ENCODE data around the gene CACNA1G. TPM values are rescaled to one million over a fixed set of nuclear protein-coding genes. Genes with fewer than 3 reads are reported as not detected.

Gene CACNA1G
- total and polyA plus RNA-seq, 2 experiments from 2014 or later, result 0.06 to 0.97 TPM

- Histone ChIP-seq H3K36me3 (ENCODE audit: low read depth) (no peaks in the 10 kb centered on the region), H3K9ac (no peak overlapping the region), H3K9me2 (ENCODE audit: insufficient read depth) (no peaks in the 10 kb centered on the region), H3F3A (ENCODE audit: insufficient read depth) (peaks cover 29% of the 10 kb centered on the region), H3K4me1 (ENCODE audit: insufficient read depth) (peaks cover 37% of the 10 kb centered on the region), H3K27me3 (replicated peaks; ENCODE audit: insufficient read depth) (no peaks in the 10 kb centered on the region), H3K79me2 (ENCODE audit: insufficient read depth) (peaks cover 38% of the 10 kb centered on the region), H3K27ac (no peak overlapping the region), H4K20me1 (ENCODE audit: insufficient read depth) (no peaks in the 10 kb centered on the region), H2AFZ (no peak overlapping the region), H3K4me2 (ENCODE audit: unreplicated experiment) (peak overlapping the region; percentile 7), H3K4me3 (no peak overlapping the region), H3K9me3 (ENCODE audit: low read depth) (no peaks in the 10 kb centered on the region)
- WGBS, 2 experiments (ENCODE audit: low coverage in 1 of 2, low lambda C conversion rate in 2 of 2, missing lambda C conversion rate in 2 of 2), result 68 to 74% methylated on average over 12 of the region's 12 CpGs
- TF ChIP-seq EZH2 (IDR thresholded peaks at IDR 0.05; ENCODE audit: insufficient read depth, poor library complexity, severe bottlenecking) (no peak), EZH2phosphoT487 (IDR thresholded peaks at IDR 0.05; ENCODE audit: insufficient read depth, low read depth) (no peak)
- in situ Hi-C loops (cut with MboI), result no loop called here
- DNase-seq, result peak; percentile 53
Measured at GRCh38 chr17:50640686-50641351, 80.3 kb downstream of the CACNA1G start.

DNA sequence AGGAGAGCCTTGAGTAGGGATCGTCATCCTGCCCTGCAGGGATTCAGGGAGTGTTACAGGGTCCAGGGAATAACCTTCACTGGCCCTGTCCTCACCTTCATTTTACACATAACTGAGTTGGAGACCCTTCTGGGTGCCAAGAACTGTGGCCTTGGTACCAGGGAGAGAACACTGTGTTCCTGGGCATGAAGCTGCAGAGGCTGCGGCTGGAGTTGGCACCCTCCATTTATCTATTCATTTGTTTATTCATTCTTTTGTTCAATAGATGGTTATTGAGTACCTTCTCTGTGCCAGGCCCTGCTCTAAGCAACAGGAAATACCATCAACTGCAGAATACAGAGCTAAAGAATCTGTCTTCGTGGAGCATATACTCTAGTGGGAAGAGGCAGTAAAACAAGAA, 80.8 kb downstream of the CACNA1G start:
- Histone ChIP-seq H3K79me2 (ENCODE audit: insufficient read depth) (peaks cover 37% of the 10 kb centered on the region), H3K4me3 (no peak overlapping the region), H3K9ac (no peak overlapping the region), H3K9me2 (ENCODE audit: insufficient read depth) (no peaks in the 10 kb centered on the region), H2AFZ (no peak overlapping the region), H3K9me3 (ENCODE audit: low read depth) (no peaks in the 10 kb centered on the region), H3K4me2 (ENCODE audit: unreplicated experiment) (peak overlapping the region; percentile 7), H3K36me3 (ENCODE audit: low read depth) (no peaks in the 10 kb centered on the region), H3K27me3 (replicated peaks; ENCODE audit: insufficient read depth) (no peaks in the 10 kb centered on the region), H3K4me1 (ENCODE audit: insufficient read depth) (peaks cover 37% of the 10 kb centered on the region), H3F3A (ENCODE audit: insufficient read depth) (peaks cover 28% of the 10 kb centered on the region), H4K20me1 (ENCODE audit: insufficient read depth) (no peaks in the 10 kb centered on the region), H3K27ac (no peak overlapping the region)
- WGBS, 2 experiments (ENCODE audit: low coverage in 1 of 2, low lambda C conversion rate in 2 of 2, missing lambda C conversion rate in 2 of 2), result 94 to 96% methylated on average over 3 of the region's 3 CpGs
- no peak for DNase-seq
- in situ Hi-C loops (cut with MboI), result no loop called here
- TF ChIP-seq EZH2 (IDR thresholded peaks at IDR 0.05; ENCODE audit: insufficient read depth, poor library complexity, severe bottlenecking) (no peak), EZH2phosphoT487 (IDR thresholded peaks at IDR 0.05; ENCODE audit: insufficient read depth, low read depth) (no peak)

DNA sequence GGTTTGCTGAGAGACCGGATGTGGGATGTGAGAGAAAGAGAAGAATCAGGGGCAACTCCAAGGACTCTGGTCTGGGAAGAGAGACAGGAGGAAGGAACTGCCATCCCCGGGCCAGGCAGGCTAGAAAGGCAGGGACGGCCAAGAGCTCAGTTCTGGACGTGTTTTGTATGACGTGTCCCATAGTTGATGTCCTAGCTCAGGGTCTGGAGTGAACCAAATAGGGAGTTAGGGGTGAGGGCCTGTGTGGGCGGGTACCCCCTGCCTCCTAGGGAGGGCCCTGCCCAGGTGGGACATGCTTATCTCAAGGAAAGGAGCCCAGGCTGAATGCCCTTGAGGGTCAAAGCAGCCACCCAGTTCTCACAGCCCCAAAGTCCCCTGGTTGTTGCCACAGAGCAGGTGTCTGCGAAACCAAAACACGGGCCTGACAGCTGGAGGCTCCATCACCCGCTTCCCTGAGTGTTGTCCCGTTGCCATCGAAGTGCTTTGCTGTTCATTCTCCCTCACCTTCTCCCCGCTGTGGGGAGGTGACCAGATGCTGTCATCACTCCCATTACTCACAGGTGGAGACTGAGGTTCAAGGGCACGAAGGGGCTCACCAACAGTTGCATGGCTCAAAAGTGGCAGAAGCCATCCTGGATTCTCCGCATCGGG, 81.7 kb downstream of the CACNA1G start:
- H3K27me3 ChIP-seq (replicated peaks; ENCODE audit: insufficient read depth), result no peaks in the 10 kb centered on the region
- peaks cover 20% of the 10 kb centered on the region for H3F3A ChIP-seq (ENCODE audit: insufficient read depth)
- no peak overlapping the region for H3K4me2 ChIP-seq (ENCODE audit: unreplicated experiment)
- H4K20me1 ChIP-seq (ENCODE audit: insufficient read depth), result no peaks in the 10 kb centered on the region
- no peaks in the 10 kb centered on the region for H3K9me2 ChIP-seq (ENCODE audit: insufficient read depth)
- peaks cover 37% of the 10 kb centered on the region for H3K4me1 ChIP-seq (ENCODE audit: insufficient read depth)
- no peak overlapping the region for H2AFZ ChIP-seq
- H3K9ac ChIP-seq, result no peak overlapping the region
- WGBS, 2 experiments (ENCODE audit: low coverage in 1 of 2, low lambda C conversion rate in 2 of 2, missing lambda C conversion rate in 2 of 2), result 85 to 86% methylated on average over 15 of the region's 15 CpGs
- no peak overlapping the region for H3K27ac ChIP-seq
- in situ Hi-C loops (cut with MboI), result no loop called here
- peaks cover 31% of the 10 kb centered on the region for H3K79me2 ChIP-seq (ENCODE audit: insufficient read depth)
- H3K36me3 ChIP-seq (ENCODE audit: low read depth), result no peaks in the 10 kb centered on the region
- no peak for TF ChIP-seq EZH2 (IDR thresholded peaks at IDR 0.05; ENCODE audit: insufficient read depth, poor library complexity, severe bottlenecking)
- TF ChIP-seq EZH2phosphoT487 (IDR thresholded peaks at IDR 0.05; ENCODE audit: insufficient read depth, low read depth), result no peak
- no peak overlapping the region for H3K4me3 ChIP-seq
- no peak for DNase-seq
- H3K9me3 ChIP-seq (ENCODE audit: low read depth), result no peaks in the 10 kb centered on the region

DNA sequence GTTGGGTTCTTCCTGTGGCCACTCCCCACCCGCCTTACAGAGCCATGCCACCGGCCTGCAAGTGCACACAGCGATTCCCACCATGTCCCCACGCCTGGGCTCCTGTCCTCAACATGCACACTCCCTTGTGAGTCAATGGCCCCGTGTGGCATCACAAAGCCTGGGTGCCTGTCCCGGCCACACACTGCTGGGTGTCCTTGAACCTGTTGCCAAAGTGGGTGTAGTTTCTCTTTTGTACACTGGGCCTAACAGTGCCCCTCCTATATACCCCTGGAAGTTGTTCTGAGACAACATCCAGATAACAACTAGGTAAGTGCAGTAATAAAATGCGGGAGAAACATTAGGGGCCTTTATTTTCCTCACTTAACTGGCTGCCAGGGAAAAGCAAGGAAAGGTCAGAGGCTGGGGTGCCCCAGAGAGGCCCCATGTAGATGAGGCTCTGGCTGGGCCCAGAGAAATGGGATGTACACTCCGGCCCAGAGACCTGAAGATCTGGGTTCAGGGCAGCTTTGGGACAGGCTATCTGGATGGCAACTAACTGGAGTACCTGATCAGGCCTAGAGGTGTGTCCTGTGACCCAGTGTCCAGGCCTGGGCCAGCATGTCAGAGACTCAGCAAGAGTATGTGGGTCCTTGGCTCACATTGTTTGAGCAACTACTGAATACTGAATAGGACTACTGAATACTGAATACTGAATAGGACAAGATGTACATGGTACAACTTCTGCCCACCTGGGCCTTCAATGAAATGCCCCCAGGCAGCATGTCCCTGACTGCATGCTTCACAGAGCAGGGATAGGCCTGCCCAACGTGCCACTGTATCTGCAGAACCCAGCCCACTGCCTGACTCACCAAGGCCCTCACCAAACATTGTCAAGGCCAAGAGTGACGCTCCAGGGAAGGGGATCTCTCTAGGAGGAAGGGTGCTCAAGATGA, 82.5 kb downstream of the CACNA1G start:
- in situ Hi-C loops (cut with MboI), result no loop called here
- no peak overlapping the region for H3K9ac ChIP-seq

More for the DNA sequence above, 82.5 kb downstream of the CACNA1G start:
- Histone ChIP-seq H3K27ac (no peak overlapping the region), H3K36me3 (ENCODE audit: low read depth) (no peaks in the 10 kb centered on the region), H3K27me3 (replicated peaks; ENCODE audit: insufficient read depth) (no peaks in the 10 kb centered on the region), H3K4me1 (ENCODE audit: insufficient read depth) (peaks cover 34% of the 10 kb centered on the region), H3K9me3 (ENCODE audit: low read depth) (no peaks in the 10 kb centered on the region), H4K20me1 (ENCODE audit: insufficient read depth) (no peaks in the 10 kb centered on the region), H3K9me2 (ENCODE audit: insufficient read depth) (no peaks in the 10 kb centered on the region), H3K4me3 (no peak overlapping the region), H3K4me2 (ENCODE audit: unreplicated experiment) (no peak overlapping the region), H2AFZ (no peak overlapping the region), H3F3A (ENCODE audit: insufficient read depth) (peaks cover 18% of the 10 kb centered on the region), H3K79me2 (ENCODE audit: insufficient read depth) (peaks cover 29% of the 10 kb centered on the region)
- DNase-seq, result no peak
- TF ChIP-seq EZH2phosphoT487 (IDR thresholded peaks at IDR 0.05; ENCODE audit: insufficient read depth, low read depth), result no peak
- no peak for TF ChIP-seq EZH2 (IDR thresholded peaks at IDR 0.05; ENCODE audit: insufficient read depth, poor library complexity, severe bottlenecking)
- 86 to 87% methylated on average over 10 of the region's 10 CpGs for WGBS, 2 experiments (ENCODE audit: low coverage in 1 of 2, low lambda C conversion rate in 2 of 2, missing lambda C conversion rate in 2 of 2)
